HTERT RPE-1 (cell line): Measurements from ENCODE around the gene HLA-DMA.

Experiments used
- in situ Hi-C: fragments of 300-500 bp; cut with MboI; formaldehyde crosslinking; loops from 4 replicates; pipeline ENCODE4 v1.14.3; 2020; ENCODE audit warnings: low sequenced_read_pairs

HLA-DMA gene

GRCh38 chr6:32952817-32953739, at the start of gene HLA-DMA:
HLA-DMA (minus strand) TSS chr6:32953097; CDS start chr6:32953036, 61 bp downstream.
- in situ Hi-C loops: no loop called here

- in situ Hi-C loops: no loop called here
Observed at GRCh38 chr6:33001685-33002084, 48.8 kb upstream of the HLA-DMA start.

- in situ Hi-C loops: no loop called here
Observed at GRCh38 chr6:33000055-33000454, 47.2 kb upstream of the HLA-DMA start.

GRCh38 chr6:32995448-32995847, 42.6 kb upstream of the HLA-DMA start:
- in situ Hi-C loops: no loop called here

GRCh38 chr6:32993363-32993973, 40.6 kb upstream of the HLA-DMA start:
- in situ Hi-C loops: no loop called here

GRCh38 chr6:32991972-32992371, 39.1 kb upstream of the HLA-DMA start:
- in situ Hi-C loops: no loop called here

GRCh38 chr6:32989368-32989767, 36.5 kb upstream of the HLA-DMA start:
- in situ Hi-C loops: no loop called here

- in situ Hi-C loops: no loop called here
Observed at GRCh38 chr6:32984622-32985389, 31.9 kb upstream of the HLA-DMA start.

GRCh38 chr6:32983964-32984621, 31.2 kb upstream of the HLA-DMA start:
- in situ Hi-C loops: no loop called here

GRCh38 chr6:32983493-32983848, 30.6 kb upstream of the HLA-DMA start:
- in situ Hi-C loops: no loop called here

GRCh38 chr6:32982702-32983492, 30.0 kb upstream of the HLA-DMA start:
- in situ Hi-C loops: no loop called here

- in situ Hi-C loops: no loop called here
Observed at GRCh38 chr6:32982084-32982701, 29.3 kb upstream of the HLA-DMA start.

- in situ Hi-C loops: no loop called here
Observed at GRCh38 chr6:32980488-32981038, 27.7 kb upstream of the HLA-DMA start.

GRCh38 chr6:32979720-32980487, 27.0 kb upstream of the HLA-DMA start:
- in situ Hi-C loops: no loop called here

- in situ Hi-C loops: no loop called here
Observed at GRCh38 chr6:32977953-32978324, 25.0 kb upstream of the HLA-DMA start.

GRCh38 chr6:32977272-32977952, 24.5 kb upstream of the HLA-DMA start:
- in situ Hi-C loops: no loop called here

- in situ Hi-C loops: no loop called here
Observed at GRCh38 chr6:32976334-32977069, 23.6 kb upstream of the HLA-DMA start.

- in situ Hi-C loops: no loop called here
Observed at GRCh38 chr6:32975886-32976285, 23.0 kb upstream of the HLA-DMA start.
